Right lobe of liver (tissue), 6 donors: ENCODE measurements around the gene CACNA1S. TPM values are rescaled to one million over a fixed set of nuclear protein-coding genes. Genes with fewer than 3 reads are reported as not detected.

Experiments used
- ATAC-seq, 4 donors: fragments of 200-7000 bp; cut with Tn5 transposase; one replicate each; pipeline ENCODE4 v1.9.1; 2020; ENCODE audit warnings: mild to moderate bottlenecking in 4 of 4, moderate library complexity in 4 of 4
- DNase-seq, 3 donors: peaks; one replicate each; pipeline ENCODE4 v3.0.0-alpha.2; 2020
- H3K27ac ChIP-seq, 3 donors: fragments of 200-600 bp; one replicate each; pipeline ENCODE4 v1.8.0; 2022
- H3K27me3 ChIP-seq, 2 donors: fragments of 200-600 bp; one replicate each; pipeline ENCODE4 v1.8.0; 2022
- H3K36me3 ChIP-seq, 4 donors: fragments of 200-600 bp; sonication (generic) in 1 of 4; one replicate each; pipeline versions ENCODE4 v1.5.1 to v1.8.0; 2017 to 2022; ENCODE audit warnings: control low read depth in 1 of 4
- H3K4me1 ChIP-seq, 4 donors: fragments of 200-600 bp; sonication (generic) in 1 of 4; one replicate each; pipeline versions ENCODE4 v1.5.1 to v1.8.0; 2017 to 2022; ENCODE audit warnings: control low read depth in 1 of 4
- H3K4me3 ChIP-seq, 3 donors: fragments of 200-600 bp; one replicate each; pipeline ENCODE4 v1.8.0; 2022
- H3K9me3 ChIP-seq, 4 donors: fragments of 200-600 bp; sonication (generic) in 1 of 4; one replicate each; pipeline versions ENCODE4 v1.5.1 to v1.8.0; 2017 to 2022; ENCODE audit warnings: control low read depth in 1 of 4
- POLR2A ChIP-seq: fragments of 450-650 bp; IDR thresholded peaks from one replicate; pipeline ENCODE4 v1.6.1; 2017; ENCODE audit warnings: antibody characterized with exemption, mild to moderate bottlenecking
- WGBS: methylation state at CpG from one replicate; pipeline ENCODE4 v1.1.6; 2018; ENCODE audit warnings: low coverage, low lambda C conversion rate; ENCODE audit not compliant: insufficient coverage; ENCODE audit errors: missing lambda C conversion rate; 5-methylcytosine and 5-hydroxymethylcytosine counted together
- intact Hi-C, 2 donors: fragments of 100-400 bp; cut with DNase I; formaldehyde crosslinking; loops; one replicate each; pipeline versions ENCODE4 v1.11.2 to v1.14.1; 2022
- total RNA-seq, 6 experiments: library from RNA; depleted of rRNA in 2 of 6; stranded (reverse); fragments of >200 nt in 2 of 6; fragmentation: NEBNext Ultra II Directional in 3 of 6; extraction: Animal tissue kit (Norgen Biotek cat#: 25700) in 3 of 6; gene quantifications; one replicate each; pipeline versions ENCODE4 v1.1.0 to v1.2.4, GENCODE V29; 2016 to 2023
- TF ChIP-seq, protein P1 (sequence below), 4 donors: fragments of 200-600 bp in 3 of 4; fragments of 450-650 bp in 1 of 4; IDR thresholded peaks; one replicate each; pipeline versions ENCODE4 v1.5.1 to v1.8.0; 2016 to 2022; ENCODE audit warnings: antibody characterized with exemption in 4 of 4, mild to moderate bottlenecking in 2 of 4
- donor health status: DM: no; HTN: yes; CAD: no.
- donor health status: DM: no; HTN: no; CAD: no.
- donor health status: DM: no; HTN: no; CAD: no.
- donor health status: DM: no; HTN: yes; CAD: no.
- donor health status: DM: no; HTN: yes; CAD: no.

CACNA1S gene
- total RNA-seq, 6 experiments from 2014 or later: 0.12 TPM; not detected in 5

DNA sequence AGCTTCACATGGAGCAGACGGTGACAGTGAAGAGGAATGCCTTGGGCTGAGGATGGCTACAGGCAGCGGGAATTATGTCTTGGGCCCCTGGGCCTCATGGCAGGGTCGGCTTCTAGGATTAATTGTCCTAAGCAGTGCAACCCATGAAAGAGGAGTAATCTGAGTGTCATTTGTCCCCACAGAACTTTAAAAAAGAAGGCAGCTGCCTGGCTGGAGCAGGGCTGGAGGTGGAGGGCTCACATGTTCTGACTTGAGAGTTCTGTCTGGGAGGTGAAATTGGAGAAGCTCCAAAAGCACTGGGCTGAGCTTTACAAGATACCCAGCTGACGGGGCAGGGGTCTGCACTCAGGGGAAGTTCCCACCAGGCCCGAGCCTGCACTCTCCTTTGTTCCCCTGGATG, 22.6 kb downstream of the CACNA1S start:
- no peak for TF ChIP-seq POLR2A
- TF ChIP-seq, protein P1, sequence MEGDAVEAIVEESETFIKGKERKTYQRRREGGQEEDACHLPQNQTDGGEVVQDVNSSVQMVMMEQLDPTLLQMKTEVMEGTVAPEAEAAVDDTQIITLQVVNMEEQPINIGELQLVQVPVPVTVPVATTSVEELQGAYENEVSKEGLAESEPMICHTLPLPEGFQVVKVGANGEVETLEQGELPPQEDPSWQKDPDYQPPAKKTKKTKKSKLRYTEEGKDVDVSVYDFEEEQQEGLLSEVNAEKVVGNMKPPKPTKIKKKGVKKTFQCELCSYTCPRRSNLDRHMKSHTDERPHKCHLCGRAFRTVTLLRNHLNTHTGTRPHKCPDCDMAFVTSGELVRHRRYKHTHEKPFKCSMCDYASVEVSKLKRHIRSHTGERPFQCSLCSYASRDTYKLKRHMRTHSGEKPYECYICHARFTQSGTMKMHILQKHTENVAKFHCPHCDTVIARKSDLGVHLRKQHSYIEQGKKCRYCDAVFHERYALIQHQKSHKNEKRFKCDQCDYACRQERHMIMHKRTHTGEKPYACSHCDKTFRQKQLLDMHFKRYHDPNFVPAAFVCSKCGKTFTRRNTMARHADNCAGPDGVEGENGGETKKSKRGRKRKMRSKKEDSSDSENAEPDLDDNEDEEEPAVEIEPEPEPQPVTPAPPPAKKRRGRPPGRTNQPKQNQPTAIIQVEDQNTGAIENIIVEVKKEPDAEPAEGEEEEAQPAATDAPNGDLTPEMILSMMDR (IDR thresholded peaks at IDR 0.05): no peak
- Histone ChIP-seq H3K4me1 (no peaks in the 10 kb centered on the region), H3K27me3 (no peaks in the 10 kb centered on the region), H3K4me3 (no peak overlapping the region), H3K36me3 (no peaks in the 10 kb centered on the region), H3K27ac (no peak overlapping the region), H3K9me3 (no peaks in the 10 kb centered on the region)
- ATAC-seq (no peak), DNase-seq (no peak)
- 88% methylated on average over 2 of the region's 5 CpGs for WGBS
- intact Hi-C loops: loop anchor here in 1 of 2 donors (10.0 kb wide), 1 partner anchor 135 kb away; no protein-coding TSS in a partner anchor

DNA sequence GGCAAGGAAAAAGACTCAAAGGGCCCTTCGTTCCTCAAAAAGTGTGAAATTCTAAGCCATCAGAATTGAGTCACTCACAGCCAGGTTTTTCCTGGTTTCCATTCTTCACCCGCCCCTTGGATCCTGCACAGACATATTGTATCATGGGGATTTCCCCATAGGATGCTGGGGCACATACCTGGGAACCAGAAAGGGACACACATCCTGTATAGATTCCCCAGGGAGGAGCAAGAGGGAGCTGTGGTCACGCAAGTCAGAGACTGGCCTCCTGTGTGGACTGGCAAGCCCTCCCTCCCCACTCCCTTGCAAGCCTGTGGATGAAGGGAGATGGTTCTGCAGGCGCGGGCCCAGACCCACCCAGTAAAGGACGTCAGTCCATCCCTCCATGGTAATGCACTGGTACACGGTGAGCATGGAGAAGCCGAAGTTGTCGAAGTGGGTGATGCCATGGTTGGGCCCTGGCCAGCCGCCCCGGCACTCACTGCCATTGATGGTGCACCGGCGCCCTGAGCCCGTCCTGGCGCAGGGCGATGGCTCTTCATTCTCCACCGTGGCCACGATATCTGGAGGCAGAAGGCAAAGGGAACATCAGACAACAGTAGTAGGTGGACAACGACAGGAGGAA, 23.2 kb downstream of the CACNA1S start:
- peak in 1 of 3 donors; percentile 2 for DNase-seq
- Histone ChIP-seq H3K36me3 (no peaks in the 10 kb centered on the region), H3K27ac (no peak overlapping the region), H3K4me1 (no peaks in the 10 kb centered on the region), H3K27me3 (no peaks in the 10 kb centered on the region), H3K4me3 (no peak overlapping the region), H3K9me3 (no peaks in the 10 kb centered on the region)
- ATAC-seq: no peak
- TF ChIP-seq, protein P1 (IDR thresholded peaks at IDR 0.05): no peak
- TF ChIP-seq POLR2A: no peak
- WGBS: 73% methylated on average over 5 of the region's 19 CpGs
- intact Hi-C loops: loop anchor here in 1 of 2 donors (10.0 kb wide), 1 partner anchor 136 kb away; no protein-coding TSS in a partner anchor

DNA sequence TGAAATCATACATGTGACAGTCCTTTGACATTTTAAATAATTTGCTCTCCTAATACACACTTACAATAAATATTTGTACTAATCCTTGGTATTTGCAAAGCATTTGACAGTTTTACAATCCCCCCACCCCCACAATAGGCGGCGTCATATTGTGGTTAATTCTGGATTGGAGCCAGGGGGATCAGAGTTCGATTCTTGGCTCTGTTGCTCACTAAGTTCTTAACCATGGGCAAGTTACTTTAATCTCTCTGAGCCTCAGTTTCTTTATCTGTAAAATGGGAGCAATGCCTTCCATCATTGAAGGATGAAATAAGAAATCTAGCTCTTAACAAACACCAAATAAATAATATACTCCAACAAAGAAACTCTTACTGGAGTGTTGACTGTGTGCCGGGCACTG, 23.8 kb downstream of the CACNA1S start:
- TF ChIP-seq POLR2A: no peak
- TF ChIP-seq, protein P1 (IDR thresholded peaks at IDR 0.05): no peak
- WGBS: 53% methylated on average over 4 of the region's 4 CpGs
- ATAC-seq: no peak
- H3K9me3 ChIP-seq: no peaks in the 10 kb centered on the region
- H3K27ac ChIP-seq: no peak overlapping the region
- no peak overlapping the region for H3K4me3 ChIP-seq
- no peak for DNase-seq
- intact Hi-C loops: loop anchor here in 1 of 2 donors (10.0 kb wide), 1 partner anchor 136 kb away; no protein-coding TSS in a partner anchor
- no peaks in the 10 kb centered on the region for H3K36me3 ChIP-seq
- no peaks in the 10 kb centered on the region for H3K4me1 ChIP-seq
- H3K27me3 ChIP-seq: no peaks in the 10 kb centered on the region

DNA sequence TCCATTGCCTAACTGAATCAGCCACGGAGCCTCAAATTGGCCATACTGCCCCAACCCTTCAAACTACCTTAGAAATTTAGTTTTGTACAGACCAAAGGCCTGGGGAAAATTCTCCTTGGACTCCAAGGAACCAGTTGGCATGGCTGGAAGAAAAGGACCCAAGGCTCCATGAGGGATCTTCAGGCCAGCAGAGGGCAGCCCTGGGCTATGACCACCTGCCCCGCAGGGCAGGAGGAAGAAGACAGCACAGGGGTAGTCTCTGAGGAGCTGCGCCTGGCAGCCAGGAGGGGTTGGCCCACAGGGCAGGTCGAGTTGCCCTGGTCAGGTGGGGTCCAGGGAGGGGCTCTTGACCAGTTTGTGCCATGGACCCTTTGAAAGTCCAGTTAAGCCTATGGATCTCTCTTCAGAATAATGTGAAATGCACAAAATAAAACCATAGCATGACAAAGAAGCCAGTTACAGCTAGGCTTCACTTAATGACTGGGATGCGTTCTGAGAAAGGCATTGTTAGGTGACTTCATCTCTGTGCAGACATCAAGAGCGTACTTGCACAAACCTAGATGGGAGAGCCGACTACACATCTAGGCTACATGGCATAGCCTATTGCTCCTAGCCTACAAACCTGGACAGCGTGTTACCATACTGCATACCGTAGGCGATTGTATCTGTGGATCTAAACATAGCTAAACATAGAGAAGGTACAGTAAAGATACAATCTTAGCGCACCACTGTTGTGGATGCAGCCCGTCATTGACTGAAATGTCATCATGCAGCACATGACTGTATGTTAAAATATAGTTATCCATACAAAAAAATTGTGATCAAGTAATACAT, 26.1 kb downstream of the CACNA1S start:
- peak; percentile 87 to 95 (median 88) for ATAC-seq
- Histone ChIP-seq H3K27ac (no peak overlapping the region), H3K9me3 (no peaks in the 10 kb centered on the region), H3K36me3 (no peaks in the 10 kb centered on the region), H3K27me3 (no peaks in the 10 kb centered on the region), H3K4me1 (no peaks in the 10 kb centered on the region), H3K4me3 (no peak overlapping the region)
- peak; percentile 65 to 71 (median 67) for DNase-seq
- intact Hi-C loops: loop anchor here in 1 of 2 donors (10.0 kb wide), 1 partner anchor 139 kb away; no protein-coding TSS in a partner anchor
- WGBS: 65% methylated on average over 9 of the region's 12 CpGs
- no peak for TF ChIP-seq POLR2A
- TF ChIP-seq, protein P1 (IDR thresholded peaks at IDR 0.05): peak; percentile 53 to 75 (median 65)
